Measurements from ENCODE around the gene ZFAND2A.

DNA sequence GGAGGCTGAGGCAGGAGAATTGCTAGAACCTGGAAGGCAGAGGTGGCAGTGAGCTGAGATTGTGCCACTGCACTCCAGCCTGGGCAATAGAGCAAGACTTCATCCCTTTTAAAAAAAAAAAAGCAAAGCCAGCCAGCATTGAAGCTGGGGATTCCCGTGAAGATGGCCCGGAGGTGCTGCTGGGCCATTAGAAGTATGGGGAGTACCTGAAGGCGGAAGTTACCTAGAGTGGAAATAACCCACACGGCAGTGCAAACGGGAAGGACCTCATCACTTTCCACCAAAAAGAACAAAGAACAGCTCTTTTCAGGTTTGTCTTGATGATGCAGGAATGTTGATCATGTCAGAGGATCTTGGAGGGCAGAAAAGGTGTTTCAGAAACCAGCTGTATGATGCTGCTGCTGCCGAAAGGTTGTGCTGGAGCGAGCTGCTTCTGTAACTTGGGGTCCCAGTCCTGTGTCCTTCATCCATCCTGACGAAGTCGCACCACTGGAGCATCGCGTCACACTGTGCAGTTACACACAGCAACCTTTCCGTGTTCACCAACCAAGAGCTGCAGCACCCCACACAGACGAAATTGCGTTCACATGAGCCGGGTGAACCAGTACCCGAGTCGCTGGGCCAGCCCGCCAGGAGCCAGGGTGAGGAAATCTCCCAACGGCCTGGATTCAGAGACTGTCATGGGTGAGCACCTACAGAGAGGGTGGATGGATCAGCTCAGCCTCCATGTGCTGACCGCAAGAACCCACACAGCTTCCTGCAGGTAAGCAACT, 8.2 kb downstream of the ZFAND2A start:
- TF ChIP-seq EZH2phosphoT487 (IDR thresholded peaks at IDR 0.05; ENCODE audit: insufficient read depth, low read depth): no peak
- no peak for TF ChIP-seq EZH2 (IDR thresholded peaks at IDR 0.05; ENCODE audit: insufficient read depth, poor library complexity, severe bottlenecking)
